Glutamatergic neuron (in vitro differentiated cells): ENCODE data around the gene PMPCA. TPM values are rescaled to one million over a fixed set of nuclear protein-coding genes. Genes with fewer than 3 reads are reported as not detected.

Experiments
- DNase-seq: peaks from one replicate; pipeline ENCODE4 v3.0.0; 2022
- H3K27ac Mint-ChIP-seq: one replicate; pipeline ENCODE4 v1.8.0; 2020; ENCODE audit warnings: mild to moderate bottlenecking, mixed read lengths, inconsistent platforms; ENCODE audit not compliant: unreplicated experiment
- H3K27me3 Mint-ChIP-seq: one replicate; pipeline ENCODE4 v1.8.0; 2020; ENCODE audit warnings: mild to moderate bottlenecking, moderate library complexity, mixed read lengths, inconsistent platforms; ENCODE audit not compliant: unreplicated experiment
- H3K36me3 Mint-ChIP-seq: one replicate; pipeline ENCODE4 v1.8.0; 2020; ENCODE audit warnings: mild to moderate bottlenecking, mixed read lengths, inconsistent platforms; ENCODE audit not compliant: unreplicated experiment
- H3K4me1 Mint-ChIP-seq: one replicate; pipeline ENCODE4 v1.8.0; 2020; ENCODE audit warnings: mild to moderate bottlenecking, low read depth, mixed read lengths, inconsistent platforms; ENCODE audit not compliant: unreplicated experiment
- H3K4me3 Mint-ChIP-seq: one replicate; pipeline ENCODE4 v1.8.0; 2020; ENCODE audit warnings: mild to moderate bottlenecking, mixed read lengths, inconsistent platforms; ENCODE audit not compliant: unreplicated experiment
- H3K9me3 Mint-ChIP-seq: one replicate; pipeline ENCODE4 v1.8.0; 2020; ENCODE audit warnings: mild to moderate bottlenecking, moderate library complexity, mixed read lengths, inconsistent platforms; ENCODE audit not compliant: unreplicated experiment
- total RNA-seq: library from RNA; stranded (reverse); fragmentation: NEBNext Ultra II Directional; extraction: Animal tissue kit (Norgen Biotek cat#: 25700); gene quantifications from one replicate; pipeline ENCODE4 v1.2.1, GENCODE V29; 2021; ENCODE audit not compliant: unreplicated experiment
- TF ChIP-seq, protein P1 (sequence below): fragments of 200-600 bp; sonication (generic); IDR thresholded peaks from one replicate; pipeline ENCODE4 v1.5.0; 2021; ENCODE audit not compliant: partially characterized antibody, unreplicated experiment

Gene PMPCA
- total RNA-seq, 1 donor from 2014 or later = 69.0 TPM

DNA sequence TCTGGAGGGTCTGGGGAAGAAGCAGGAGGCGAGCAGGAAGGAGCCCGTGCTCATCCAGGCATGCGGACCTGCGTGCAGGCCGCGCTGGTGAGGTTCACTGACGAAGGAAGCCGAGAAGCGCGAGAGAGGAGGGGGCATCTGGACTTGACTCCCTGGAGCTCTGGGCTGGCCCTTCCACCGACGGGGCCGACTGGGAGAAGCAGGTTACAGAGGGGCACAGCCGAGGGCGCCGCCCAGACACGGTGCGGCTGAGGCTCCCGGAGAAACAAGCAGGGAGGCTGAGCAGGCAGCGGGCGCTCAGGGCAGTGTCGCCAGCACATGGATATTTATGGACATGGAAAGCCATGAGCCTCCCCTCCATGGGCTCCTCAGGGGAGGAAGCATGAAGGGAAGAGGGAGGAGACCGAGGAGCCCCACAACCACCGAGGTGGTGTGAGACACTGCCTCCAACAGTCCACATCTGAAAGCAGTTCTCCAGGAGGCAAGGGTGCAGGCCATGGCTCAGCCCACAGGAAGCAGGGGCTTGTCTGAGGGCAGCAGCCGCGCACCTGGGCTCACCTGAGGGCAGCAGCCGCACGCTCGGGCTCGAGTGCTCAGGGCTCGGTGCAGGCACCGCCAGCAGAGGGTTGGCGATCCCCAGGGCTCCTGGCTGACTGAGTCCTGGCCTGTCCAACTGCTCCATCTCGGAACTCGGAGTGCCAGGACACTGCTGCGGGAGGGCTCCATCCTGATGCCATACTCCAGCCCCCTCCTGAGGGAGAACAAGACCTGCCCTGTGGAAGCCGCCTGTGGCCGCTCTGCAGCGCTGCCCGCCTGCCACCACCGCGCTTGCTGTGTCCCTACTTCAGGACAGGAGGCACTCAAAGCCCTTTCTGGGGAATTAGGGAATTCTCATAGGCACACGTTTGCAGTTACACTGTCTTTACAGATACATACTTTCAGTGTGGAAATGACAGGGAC lies 44.9 kb downstream of the PMPCA start:
- H3K27ac Mint-ChIP-seq = no peak overlapping the region
- TF ChIP-seq, protein P1, sequence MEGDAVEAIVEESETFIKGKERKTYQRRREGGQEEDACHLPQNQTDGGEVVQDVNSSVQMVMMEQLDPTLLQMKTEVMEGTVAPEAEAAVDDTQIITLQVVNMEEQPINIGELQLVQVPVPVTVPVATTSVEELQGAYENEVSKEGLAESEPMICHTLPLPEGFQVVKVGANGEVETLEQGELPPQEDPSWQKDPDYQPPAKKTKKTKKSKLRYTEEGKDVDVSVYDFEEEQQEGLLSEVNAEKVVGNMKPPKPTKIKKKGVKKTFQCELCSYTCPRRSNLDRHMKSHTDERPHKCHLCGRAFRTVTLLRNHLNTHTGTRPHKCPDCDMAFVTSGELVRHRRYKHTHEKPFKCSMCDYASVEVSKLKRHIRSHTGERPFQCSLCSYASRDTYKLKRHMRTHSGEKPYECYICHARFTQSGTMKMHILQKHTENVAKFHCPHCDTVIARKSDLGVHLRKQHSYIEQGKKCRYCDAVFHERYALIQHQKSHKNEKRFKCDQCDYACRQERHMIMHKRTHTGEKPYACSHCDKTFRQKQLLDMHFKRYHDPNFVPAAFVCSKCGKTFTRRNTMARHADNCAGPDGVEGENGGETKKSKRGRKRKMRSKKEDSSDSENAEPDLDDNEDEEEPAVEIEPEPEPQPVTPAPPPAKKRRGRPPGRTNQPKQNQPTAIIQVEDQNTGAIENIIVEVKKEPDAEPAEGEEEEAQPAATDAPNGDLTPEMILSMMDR = no peak
- DNase-seq = no peak
- peaks cover 3% of the 10 kb centered on the region for H3K4me1 Mint-ChIP-seq
- H3K4me3 Mint-ChIP-seq = no peak overlapping the region
- H3K36me3 Mint-ChIP-seq = no peaks in the 10 kb centered on the region
- H3K27me3 Mint-ChIP-seq = peaks cover 4% of the 10 kb centered on the region
- no peaks in the 10 kb centered on the region for H3K9me3 Mint-ChIP-seq

DNA sequence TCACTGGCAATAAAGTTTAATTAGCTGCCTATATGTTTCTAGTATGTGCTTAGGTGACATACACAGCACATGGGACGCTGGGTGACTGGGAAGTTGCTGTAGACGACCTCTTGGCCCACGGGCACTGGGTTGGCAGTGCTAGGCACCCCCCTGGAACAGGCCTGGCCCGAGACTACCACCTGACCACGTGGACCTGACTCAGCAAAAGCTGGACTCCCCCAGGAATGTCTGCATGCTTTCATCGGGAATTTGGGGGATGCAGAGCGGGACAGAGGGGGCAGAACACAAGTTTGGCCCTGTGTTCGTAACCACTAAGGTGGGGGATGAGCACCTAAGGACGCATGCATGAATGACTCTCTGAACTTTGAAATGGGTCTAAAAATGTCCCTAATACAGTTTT lies 45.8 kb downstream of the PMPCA start:
- DNase-seq = no peak
- Mint-ChIP-seq H3K27me3 (peaks cover 4% of the 10 kb centered on the region), H3K9me3 (no peaks in the 10 kb centered on the region), H3K4me1 (peaks cover 3% of the 10 kb centered on the region), H3K4me3 (no peak overlapping the region), H3K27ac (no peak overlapping the region), H3K36me3 (no peaks in the 10 kb centered on the region)
- TF ChIP-seq, protein P1 = no peak

DNA sequence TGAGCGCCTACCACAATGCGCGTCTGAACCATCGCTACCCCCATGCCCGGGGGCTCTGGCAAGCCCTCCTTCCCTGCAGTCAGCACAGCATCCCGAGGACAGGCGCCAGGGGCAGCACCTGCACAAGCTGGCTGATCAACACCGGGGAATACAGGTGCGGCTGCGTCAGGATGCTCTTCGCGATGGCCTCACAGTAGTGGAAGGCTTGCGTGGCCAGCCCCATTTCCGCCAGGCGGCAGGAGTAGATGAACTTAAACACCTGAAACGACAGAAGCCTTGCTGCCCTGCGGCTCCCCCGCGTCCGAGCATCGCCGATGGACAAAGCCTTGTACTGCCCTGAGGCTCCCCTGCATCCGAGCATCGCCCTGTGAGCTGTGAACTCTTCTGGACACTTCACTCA lies 46.9 kb downstream of the PMPCA start:
- no peaks in the 10 kb centered on the region for H3K36me3 Mint-ChIP-seq
- H3K27me3 Mint-ChIP-seq = peaks cover 4% of the 10 kb centered on the region
- H3K4me3 Mint-ChIP-seq = no peak overlapping the region
- H3K4me1 Mint-ChIP-seq = no peaks in the 10 kb centered on the region
- no peak for DNase-seq
- H3K27ac Mint-ChIP-seq = no peak overlapping the region
- TF ChIP-seq, protein P1 = no peak
- H3K9me3 Mint-ChIP-seq = no peaks in the 10 kb centered on the region

DNA sequence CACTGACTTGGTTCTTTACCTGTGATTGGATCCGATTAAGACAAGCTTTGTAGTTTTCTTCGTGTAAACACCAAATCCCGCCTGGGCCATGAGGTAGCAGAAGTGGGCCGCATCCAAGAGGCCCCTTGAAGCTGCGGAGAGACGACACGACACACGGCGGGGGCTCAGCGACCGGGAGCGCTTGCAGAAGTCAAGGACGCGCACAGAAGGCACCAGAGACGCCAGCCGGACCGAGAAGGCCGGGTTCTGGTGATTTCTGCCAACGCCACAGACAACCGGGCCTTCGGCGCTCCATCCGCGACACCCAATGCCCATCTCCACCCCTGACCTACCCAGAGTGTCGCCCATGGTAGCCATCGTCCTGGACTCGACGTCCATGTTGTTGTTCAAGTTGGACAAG lies 49.0 kb downstream of the PMPCA start:
- H3K27me3 Mint-ChIP-seq = peaks cover 4% of the 10 kb centered on the region
- H3K9me3 Mint-ChIP-seq = no peaks in the 10 kb centered on the region
- TF ChIP-seq, protein P1 = no peak
- H3K27ac Mint-ChIP-seq = no peak overlapping the region
- no peak for DNase-seq
- no peak overlapping the region for H3K4me3 Mint-ChIP-seq
- H3K36me3 Mint-ChIP-seq = no peaks in the 10 kb centered on the region
- H3K4me1 Mint-ChIP-seq = no peaks in the 10 kb centered on the region

DNA sequence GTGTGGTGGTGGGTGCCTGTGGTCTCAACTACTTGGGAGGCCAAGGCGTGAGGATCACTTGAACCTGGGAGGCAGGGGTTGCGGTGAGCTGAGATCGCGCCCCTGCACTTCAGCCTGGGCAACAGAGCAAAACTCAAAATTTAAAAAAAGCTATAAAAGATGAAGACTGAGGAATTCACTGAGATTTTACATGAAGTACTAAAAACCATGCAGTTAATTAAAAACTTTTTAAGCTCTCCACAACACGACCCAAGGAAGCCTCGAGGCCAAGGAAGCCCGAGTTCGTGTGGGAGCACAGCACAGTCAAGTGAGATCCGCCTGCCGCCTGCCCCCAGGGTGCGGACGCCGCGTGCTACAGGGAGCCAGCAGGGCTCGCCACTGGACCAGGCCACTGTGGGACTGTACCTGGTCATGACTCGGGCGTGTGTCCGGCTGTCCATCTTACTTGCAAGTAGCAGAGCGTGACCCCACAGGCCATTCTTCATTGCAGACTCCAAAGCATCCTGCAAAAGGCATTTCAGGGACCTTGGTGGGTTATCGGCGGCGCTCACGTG lies 50.4 kb downstream of the PMPCA start:
- no peaks in the 10 kb centered on the region for H3K27me3 Mint-ChIP-seq
- TF ChIP-seq, protein P1 = no peak
- H3K36me3 Mint-ChIP-seq = no peaks in the 10 kb centered on the region
- no peak overlapping the region for H3K27ac Mint-ChIP-seq
- no peaks in the 10 kb centered on the region for H3K9me3 Mint-ChIP-seq
- H3K4me1 Mint-ChIP-seq = no peaks in the 10 kb centered on the region
- no peak overlapping the region for H3K4me3 Mint-ChIP-seq
- DNase-seq = no peak
